ENCODE data around the gene QRFP. TPM values are rescaled to one million over a fixed set of nuclear protein-coding genes. Genes with fewer than 3 reads are reported as not detected.
"Not testable (repeated sequence)": the region's sequence is repeated elsewhere in the genome, so short reads cannot be mapped to it uniquely, and the experiment has no call there.

The QRFP gene
- total and polyA plus RNA-seq, 8 donors, result 0.16 to 0.70 (median 0.47) TPM; not detected in 1

GRCh38 chr9:130852801-130853200 lies 43.8 kb downstream of the QRFP start:
- intact Hi-C loops (cut with DNase I), result no loop called here
- H3K9me3 ChIP-seq, result no peaks in the 10 kb centered on the region
- no peaks in the 10 kb centered on the region for H3K27me3 ChIP-seq
- peaks cover 0 to 28% of the 10 kb centered on the region in 2 donors for H3K36me3 ChIP-seq
- TF ChIP-seq CTCF (IDR thresholded peaks at IDR 0.05), result no peak
- ATAC-seq (no peak), DNase-seq (no peak)
- peaks cover 3 to 10% of the 10 kb centered on the region in 2 donors for H3K4me1 ChIP-seq
- H3K27ac ChIP-seq, result no peak overlapping the region
- no peak overlapping the region for H3K4me3 ChIP-seq

GRCh38 chr9:130849356-130849755 lies 47.3 kb downstream of the QRFP start:
- peaks cover 29 to 43% of the 10 kb centered on the region in 2 donors for H3K4me1 ChIP-seq
- H3K27me3 ChIP-seq, result no peaks in the 10 kb centered on the region
- H3K27ac ChIP-seq, result peak overlapping the region in 1 of 2 donors; percentile 5
- no peak for ATAC-seq
- DNase-seq, result no peak
- intact Hi-C loops (cut with DNase I), result no loop called here
- peaks cover 0 to 4% of the 10 kb centered on the region in 2 donors for H3K36me3 ChIP-seq
- no peak overlapping the region for H3K4me3 ChIP-seq
- TF ChIP-seq CTCF (IDR thresholded peaks at IDR 0.05), result no peak
- H3K9me3 ChIP-seq, result no peaks in the 10 kb centered on the region

- Histone ChIP-seq H3K4me1 (peaks cover 29 to 51% of the 10 kb centered on the region in 2 donors), H3K27ac (peak overlapping the region; percentile 77 to 90)
- H3K27me3 ChIP-seq; DNase-seq; H3K9me3 ChIP-seq; H3K4me3 ChIP-seq; intact Hi-C loops (cut with DNase I); ATAC-seq; H3K36me3 ChIP-seq: not testable (repeated sequence)
These were observed 48.1 kb downstream of the QRFP start for GRCh38 chr9:130848514-130848913.

GRCh38 chr9:130847306-130848217 lies 49.0 kb downstream of the QRFP start:
- no peaks in the 10 kb centered on the region for H3K36me3 ChIP-seq
- DNase-seq, result peak in 3 of 4 donors; percentile 60 to 89 (median 72)
- no peaks in the 10 kb centered on the region for H3K27me3 ChIP-seq
- intact Hi-C loops (cut with DNase I), result no loop called here
- H3K9me3 ChIP-seq, result no peaks in the 10 kb centered on the region
- H3K4me3 ChIP-seq, result no peak overlapping the region
- TF ChIP-seq CTCF (IDR thresholded peaks at IDR 0.05), result no peak
- H3K27ac ChIP-seq, result peak overlapping the region; percentile 77 to 90
- ATAC-seq, result peak; percentile 78
- peaks cover 29 to 59% of the 10 kb centered on the region in 2 donors for H3K4me1 ChIP-seq

- DNase-seq, result peak in 1 of 4 donors; percentile 52
- intact Hi-C loops (cut with DNase I), result no loop called here
- Histone ChIP-seq H3K9me3 (no peaks in the 10 kb centered on the region), H3K36me3 (no peaks in the 10 kb centered on the region), H3K27me3 (no peaks in the 10 kb centered on the region), H3K4me3 (no peak overlapping the region), H3K27ac (peak overlapping the region; percentile 77 to 90), H3K4me1 (peaks cover 29 to 64% of the 10 kb centered on the region in 2 donors)
- no peak for TF ChIP-seq CTCF (IDR thresholded peaks at IDR 0.05)
- ATAC-seq, result peak; percentile 59
These were observed 49.9 kb downstream of the QRFP start for GRCh38 chr9:130846487-130847305.
